Right forelimb (tissue), 1 donor: Measurements from ENCODE around the gene HSDL1.
"Not testable (repeated sequence)": the region's sequence is repeated elsewhere in the genome, so short reads cannot be mapped to it uniquely, and the experiment has no call there.

Experiments
- DNase-seq: peaks from one replicate; pipeline ENCODE4 v3.0.0-alpha.2; 2018

Gene HSDL1

GRCh38 chr16:84137769-84138357, 7.1 kb downstream of the HSDL1 start:
- no peak for DNase-seq

- DNase-seq, result no peak
These were observed 7.7 kb downstream of the HSDL1 start for GRCh38 chr16:84137287-84137686.

GRCh38 chr16:84136331-84137125, 8.4 kb downstream of the HSDL1 start:
- no peak for DNase-seq

- no peak for DNase-seq
These were observed 12.3 kb downstream of the HSDL1 start for GRCh38 chr16:84132527-84133285.

GRCh38 chr16:84131117-84131516, 13.9 kb downstream of the HSDL1 start:
- DNase-seq, result no peak

- DNase-seq, result no peak
These were observed 20.5 kb downstream of the HSDL1 start for GRCh38 chr16:84124257-84125073.

- no peak for DNase-seq
These were observed 24.0 kb downstream of the HSDL1 start for GRCh38 chr16:84121007-84121406.

- no peak for DNase-seq
These were observed 25.0 kb downstream of the HSDL1 start for GRCh38 chr16:84120023-84120422.

GRCh38 chr16:84119368-84119767, 25.6 kb downstream of the HSDL1 start:
- DNase-seq, result no peak

- DNase-seq, result not testable (repeated sequence)
These were observed 26.7 kb downstream of the HSDL1 start for GRCh38 chr16:84118315-84118714.

GRCh38 chr16:84117494-84117843, 27.5 kb downstream of the HSDL1 start:
- DNase-seq, result no peak

GRCh38 chr16:84116720-84117493, 28.1 kb downstream of the HSDL1 start, which contains the start of gene MBTPS1:
Gene MBTPS1 (minus strand): TSS chr16:84116942. CDS start chr16:84101783, 15,159 bp downstream.
- DNase-seq, result peak; percentile 99

- no peak for DNase-seq
These were observed 28.9 kb downstream of the HSDL1 start for GRCh38 chr16:84115919-84116719.

- not testable (repeated sequence) for DNase-seq
These were observed 33.0 kb downstream of the HSDL1 start for GRCh38 chr16:84111949-84112348.

- no peak for DNase-seq
These were observed 33.5 kb downstream of the HSDL1 start for GRCh38 chr16:84111525-84111924.

- DNase-seq, result no peak
These were observed 34.5 kb downstream of the HSDL1 start for GRCh38 chr16:84110527-84110926.

GRCh38 chr16:84109598-84110335, 35.2 kb downstream of the HSDL1 start:
- DNase-seq, result no peak

- DNase-seq, result no peak
These were observed 37.1 kb downstream of the HSDL1 start for GRCh38 chr16:84107921-84108320.

- no peak for DNase-seq
These were observed 38.8 kb downstream of the HSDL1 start for GRCh38 chr16:84105948-84106740.
